HG02870 (cell line): ENCODE data around the gene SPP1.
"Not testable (repeated sequence)": the region's sequence is repeated elsewhere in the genome, so short reads cannot be mapped to it uniquely, and the experiment has no call there.

Experiments used
- ATAC-seq: cut with Tn5 transposase; IDR thresholded peaks from one replicate; pipeline ENCODE4 v1.9.1; 2021; ENCODE audit warnings: mild to moderate bottlenecking, moderate library complexity; ENCODE audit not compliant: unreplicated experiment

SPP1 gene

GRCh38 chr4:88017516-88018297, 42.2 kb downstream of the SPP1 start:
- ATAC-seq, result no peak

- ATAC-seq, result no peak
Observed at GRCh38 chr4:88018466-88018865, 43.0 kb downstream of the SPP1 start.

- ATAC-seq, result no peak
Observed at GRCh38 chr4:88021824-88022223, 46.3 kb downstream of the SPP1 start.

- no peak for ATAC-seq
Observed at GRCh38 chr4:88022289-88022688, 46.8 kb downstream of the SPP1 start.

- not testable (repeated sequence) for ATAC-seq
Observed at GRCh38 chr4:88025868-88026661, 50.6 kb downstream of the SPP1 start.

- no peak for ATAC-seq
Observed at GRCh38 chr4:88027611-88028608, 52.4 kb downstream of the SPP1 start.

GRCh38 chr4:88028946-88029345, 53.4 kb downstream of the SPP1 start:
- no peak for ATAC-seq

- no peak for ATAC-seq
Observed at GRCh38 chr4:88029556-88029955, 54.0 kb downstream of the SPP1 start.

- ATAC-seq, result no peak
Observed at GRCh38 chr4:88030565-88031310, 55.2 kb downstream of the SPP1 start.
